H1 (cell line): ENCODE results near the gene MRPL54. TPM values are rescaled to one million over a fixed set of nuclear protein-coding genes. Genes with fewer than 3 reads are reported as not detected.

Source experiments
- EZH2 ChIP-seq: fragments of 200-600 bp; sonication (generic); IDR thresholded peaks from 2 replicates; pipeline ENCODE4 v1.7.1; 2012; ENCODE audit warnings: low read depth, mild to moderate bottlenecking, moderate library complexity, low read length, inconsistent platforms; ENCODE audit not compliant: severe bottlenecking
- FOSL1 ChIP-seq: IDR thresholded peaks from 2 replicates; pipeline ENCODE4 v1.6.1; 2011; ENCODE audit warnings: mild to moderate bottlenecking, low read depth, low read length, moderate library complexity; ENCODE audit not compliant: insufficient read depth
- NRF1 ChIP-seq: IDR thresholded peaks from 2 replicates; pipeline ENCODE4 v1.6.1; 2011; ENCODE audit warnings: mild to moderate bottlenecking, low read depth, low read length, improper control_type of control experiment
- RBBP5 ChIP-seq: IDR thresholded peaks from 2 replicates; pipeline ENCODE4 v1.7.1; 2012; ENCODE audit warnings: low read depth, mild to moderate bottlenecking, inconsistent platforms, low read length, moderate library complexity, borderline replicate concordance
- RXRA ChIP-seq: IDR thresholded peaks from 2 replicates; pipeline ENCODE4 v1.6.1; 2011; ENCODE audit warnings: low read depth, mild to moderate bottlenecking, low read length, moderate library complexity; ENCODE audit not compliant: insufficient read depth
- SP1 ChIP-seq: IDR thresholded peaks from 2 replicates; pipeline ENCODE4 v1.6.1; 2011; ENCODE audit warnings: low read depth, low read length
- SP4 ChIP-seq: IDR thresholded peaks from 2 replicates; pipeline ENCODE4 v1.6.1; 2012; ENCODE audit warnings: low read length, inconsistent platforms
- SRF ChIP-seq: IDR thresholded peaks from 2 replicates; pipeline ENCODE4 v1.6.1; 2011; ENCODE audit warnings: mild to moderate bottlenecking, low read depth, low read length, moderate library complexity
- TEAD4 ChIP-seq: IDR thresholded peaks from 2 replicates; pipeline ENCODE4 v1.6.1; 2012; ENCODE audit warnings: low read depth, low read length, inconsistent platforms, mixed read lengths
- ZNF274 ChIP-seq: IDR thresholded peaks from 2 replicates; pipeline ENCODE4 v1.7.0; 2012; ENCODE audit warnings: low read length, borderline replicate concordance; ENCODE audit errors: extremely low read depth
- polyA plus RNA-seq, 7 experiments: library from polyadenylated mRNA; depleted of rRNA in 3 of 7; stranded (reverse) in 5 of 7; unstranded in 2 of 7; fragments of >200 nt in 5 of 7; fragments of 200-250 nt in 2 of 7; gene quantifications; 1 replicate in 5 of 7; 2 replicates in 1 of 7; 4 replicates in 1 of 7; pipeline versions ENCODE4 v1.2.1 to v1.2.3, GENCODE V29; 2011 to 2013; ENCODE audit warnings: missing spikeins in 2 of 7, mixed read lengths in 2 of 7
- total RNA-seq: library from RNA; stranded (reverse); fragmentation: NEBNext Ultra II Directional; extraction: Animal tissue kit (Norgen Biotek cat#: 25700); gene quantifications from 2 replicates; pipeline ENCODE4 v1.2.1, GENCODE V29; 2021
- TF ChIP-seq, protein P1 (sequence below): fragments of 300-600 bp; sonication (generic); IDR thresholded peaks from 2 replicates; pipeline ENCODE4 v1.7.1; 2012; ENCODE audit warnings: low read length, moderate library complexity, mild to moderate bottlenecking, inconsistent platforms; ENCODE audit not compliant: insufficient replicate concordance
- TF ChIP-seq, protein P2 (sequence below): IDR thresholded peaks from 2 replicates; pipeline ENCODE4 v1.6.1; 2011; ENCODE audit warnings: low read depth, mild to moderate bottlenecking, low read length; ENCODE audit not compliant: insufficient read depth

The MRPL54 gene
- total and polyA plus RNA-seq, 2 of the 8 experiments (the other 6 are each of a cell fraction or from before 2014, with no cell fraction given) = 63.8 to 72.8 TPM

DNA sequence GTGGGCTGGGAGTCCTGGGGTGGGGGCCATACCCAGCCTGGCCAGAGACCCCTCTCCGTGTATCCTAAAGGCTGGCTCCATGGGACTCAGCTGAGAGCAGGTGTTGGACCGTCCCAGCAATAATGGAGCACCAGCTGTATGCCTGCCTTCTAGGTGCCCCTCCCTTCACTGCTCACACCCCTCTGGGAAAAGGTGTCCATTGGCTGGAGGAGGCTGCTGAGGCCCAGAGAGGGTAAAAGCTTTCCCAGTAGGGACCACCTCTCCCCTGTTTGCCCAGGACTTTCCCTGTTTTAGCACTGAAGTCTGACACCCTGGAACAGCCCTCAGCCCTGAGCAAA is 12.9 kb downstream of the MRPL54 start (continued):
- TF ChIP-seq, protein P1, sequence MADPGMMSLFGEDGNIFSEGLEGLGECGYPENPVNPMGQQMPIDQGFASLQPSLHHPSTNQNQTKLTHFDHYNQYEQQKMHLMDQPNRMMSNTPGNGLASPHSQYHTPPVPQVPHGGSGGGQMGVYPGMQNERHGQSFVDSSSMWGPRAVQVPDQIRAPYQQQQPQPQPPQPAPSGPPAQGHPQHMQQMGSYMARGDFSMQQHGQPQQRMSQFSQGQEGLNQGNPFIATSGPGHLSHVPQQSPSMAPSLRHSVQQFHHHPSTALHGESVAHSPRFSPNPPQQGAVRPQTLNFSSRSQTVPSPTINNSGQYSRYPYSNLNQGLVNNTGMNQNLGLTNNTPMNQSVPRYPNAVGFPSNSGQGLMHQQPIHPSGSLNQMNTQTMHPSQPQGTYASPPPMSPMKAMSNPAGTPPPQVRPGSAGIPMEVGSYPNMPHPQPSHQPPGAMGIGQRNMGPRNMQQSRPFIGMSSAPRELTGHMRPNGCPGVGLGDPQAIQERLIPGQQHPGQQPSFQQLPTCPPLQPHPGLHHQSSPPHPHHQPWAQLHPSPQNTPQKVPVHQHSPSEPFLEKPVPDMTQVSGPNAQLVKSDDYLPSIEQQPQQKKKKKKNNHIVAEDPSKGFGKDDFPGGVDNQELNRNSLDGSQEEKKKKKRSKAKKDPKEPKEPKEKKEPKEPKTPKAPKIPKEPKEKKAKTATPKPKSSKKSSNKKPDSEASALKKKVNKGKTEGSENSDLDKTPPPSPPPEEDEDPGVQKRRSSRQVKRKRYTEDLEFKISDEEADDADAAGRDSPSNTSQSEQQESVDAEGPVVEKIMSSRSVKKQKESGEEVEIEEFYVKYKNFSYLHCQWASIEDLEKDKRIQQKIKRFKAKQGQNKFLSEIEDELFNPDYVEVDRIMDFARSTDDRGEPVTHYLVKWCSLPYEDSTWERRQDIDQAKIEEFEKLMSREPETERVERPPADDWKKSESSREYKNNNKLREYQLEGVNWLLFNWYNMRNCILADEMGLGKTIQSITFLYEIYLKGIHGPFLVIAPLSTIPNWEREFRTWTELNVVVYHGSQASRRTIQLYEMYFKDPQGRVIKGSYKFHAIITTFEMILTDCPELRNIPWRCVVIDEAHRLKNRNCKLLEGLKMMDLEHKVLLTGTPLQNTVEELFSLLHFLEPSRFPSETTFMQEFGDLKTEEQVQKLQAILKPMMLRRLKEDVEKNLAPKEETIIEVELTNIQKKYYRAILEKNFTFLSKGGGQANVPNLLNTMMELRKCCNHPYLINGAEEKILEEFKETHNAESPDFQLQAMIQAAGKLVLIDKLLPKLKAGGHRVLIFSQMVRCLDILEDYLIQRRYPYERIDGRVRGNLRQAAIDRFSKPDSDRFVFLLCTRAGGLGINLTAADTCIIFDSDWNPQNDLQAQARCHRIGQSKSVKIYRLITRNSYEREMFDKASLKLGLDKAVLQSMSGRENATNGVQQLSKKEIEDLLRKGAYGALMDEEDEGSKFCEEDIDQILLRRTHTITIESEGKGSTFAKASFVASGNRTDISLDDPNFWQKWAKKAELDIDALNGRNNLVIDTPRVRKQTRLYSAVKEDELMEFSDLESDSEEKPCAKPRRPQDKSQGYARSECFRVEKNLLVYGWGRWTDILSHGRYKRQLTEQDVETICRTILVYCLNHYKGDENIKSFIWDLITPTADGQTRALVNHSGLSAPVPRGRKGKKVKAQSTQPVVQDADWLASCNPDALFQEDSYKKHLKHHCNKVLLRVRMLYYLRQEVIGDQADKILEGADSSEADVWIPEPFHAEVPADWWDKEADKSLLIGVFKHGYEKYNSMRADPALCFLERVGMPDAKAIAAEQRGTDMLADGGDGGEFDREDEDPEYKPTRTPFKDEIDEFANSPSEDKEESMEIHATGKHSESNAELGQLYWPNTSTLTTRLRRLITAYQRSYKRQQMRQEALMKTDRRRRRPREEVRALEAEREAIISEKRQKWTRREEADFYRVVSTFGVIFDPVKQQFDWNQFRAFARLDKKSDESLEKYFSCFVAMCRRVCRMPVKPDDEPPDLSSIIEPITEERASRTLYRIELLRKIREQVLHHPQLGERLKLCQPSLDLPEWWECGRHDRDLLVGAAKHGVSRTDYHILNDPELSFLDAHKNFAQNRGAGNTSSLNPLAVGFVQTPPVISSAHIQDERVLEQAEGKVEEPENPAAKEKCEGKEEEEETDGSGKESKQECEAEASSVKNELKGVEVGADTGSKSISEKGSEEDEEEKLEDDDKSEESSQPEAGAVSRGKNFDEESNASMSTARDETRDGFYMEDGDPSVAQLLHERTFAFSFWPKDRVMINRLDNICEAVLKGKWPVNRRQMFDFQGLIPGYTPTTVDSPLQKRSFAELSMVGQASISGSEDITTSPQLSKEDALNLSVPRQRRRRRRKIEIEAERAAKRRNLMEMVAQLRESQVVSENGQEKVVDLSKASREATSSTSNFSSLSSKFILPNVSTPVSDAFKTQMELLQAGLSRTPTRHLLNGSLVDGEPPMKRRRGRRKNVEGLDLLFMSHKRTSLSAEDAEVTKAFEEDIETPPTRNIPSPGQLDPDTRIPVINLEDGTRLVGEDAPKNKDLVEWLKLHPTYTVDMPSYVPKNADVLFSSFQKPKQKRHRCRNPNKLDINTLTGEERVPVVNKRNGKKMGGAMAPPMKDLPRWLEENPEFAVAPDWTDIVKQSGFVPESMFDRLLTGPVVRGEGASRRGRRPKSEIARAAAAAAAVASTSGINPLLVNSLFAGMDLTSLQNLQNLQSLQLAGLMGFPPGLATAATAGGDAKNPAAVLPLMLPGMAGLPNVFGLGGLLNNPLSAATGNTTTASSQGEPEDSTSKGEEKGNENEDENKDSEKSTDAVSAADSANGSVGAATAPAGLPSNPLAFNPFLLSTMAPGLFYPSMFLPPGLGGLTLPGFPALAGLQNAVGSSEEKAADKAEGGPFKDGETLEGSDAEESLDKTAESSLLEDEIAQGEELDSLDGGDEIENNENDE = no peak
- TF ChIP-seq EZH2 = no peak
- TF ChIP-seq, protein P2, sequence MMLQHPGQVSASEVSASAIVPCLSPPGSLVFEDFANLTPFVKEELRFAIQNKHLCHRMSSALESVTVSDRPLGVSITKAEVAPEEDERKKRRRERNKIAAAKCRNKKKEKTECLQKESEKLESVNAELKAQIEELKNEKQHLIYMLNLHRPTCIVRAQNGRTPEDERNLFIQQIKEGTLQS = no peak
- TF ChIP-seq NRF1 = no peak
- no peak for TF ChIP-seq FOSL1
- no peak for TF ChIP-seq RXRA
- TF ChIP-seq SP4 = no peak
- TF ChIP-seq SP1 = no peak
- no peak for TF ChIP-seq ZNF274
- TF ChIP-seq RBBP5 = no peak
- TF ChIP-seq TEAD4 = no peak
- TF ChIP-seq SRF = no peak
